ENCODE measurements around the gene LRRC3B.

Gene LRRC3B

DNA sequence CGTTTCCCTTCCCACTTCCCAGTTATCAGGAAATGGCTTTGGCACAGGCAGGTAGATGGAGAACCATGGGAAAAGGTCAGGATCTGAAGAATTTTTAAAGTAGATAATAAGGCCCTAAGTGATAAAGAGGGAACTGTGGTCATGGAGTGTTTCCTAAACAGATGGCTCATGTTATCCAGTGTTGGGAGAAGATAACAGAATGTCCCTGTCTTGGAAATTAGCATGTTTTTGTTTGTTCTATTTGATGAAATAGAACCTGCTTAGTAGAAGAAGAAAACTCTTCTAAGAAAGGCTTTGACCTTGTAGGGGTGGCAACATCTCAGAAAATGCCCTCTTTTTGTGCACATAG is 8.8 kb downstream of the LRRC3B start:
- no peak for DNase-seq (ENCODE audit: low read depth)

DNA sequence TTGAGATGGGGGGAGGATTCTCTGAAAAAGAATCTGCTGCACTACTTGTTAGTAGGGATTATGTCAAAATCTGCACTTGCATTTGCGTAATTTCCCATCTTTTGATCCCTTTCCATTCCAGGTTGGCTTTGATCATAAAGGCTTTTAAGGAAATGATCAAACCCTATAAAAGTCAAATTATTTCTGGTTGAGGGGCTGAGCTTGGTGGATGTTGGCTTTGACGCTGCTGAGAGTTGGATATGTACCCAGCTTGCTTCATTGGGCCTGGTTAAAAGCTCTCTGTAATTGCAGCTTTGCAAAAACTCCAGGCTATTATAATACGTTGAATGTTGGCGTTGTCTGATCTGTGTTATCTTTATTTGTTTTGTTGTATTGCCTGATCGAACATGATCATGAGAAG is 12.0 kb downstream of the LRRC3B start:
- DNase-seq (ENCODE audit: low read depth) = no peak

DNA sequence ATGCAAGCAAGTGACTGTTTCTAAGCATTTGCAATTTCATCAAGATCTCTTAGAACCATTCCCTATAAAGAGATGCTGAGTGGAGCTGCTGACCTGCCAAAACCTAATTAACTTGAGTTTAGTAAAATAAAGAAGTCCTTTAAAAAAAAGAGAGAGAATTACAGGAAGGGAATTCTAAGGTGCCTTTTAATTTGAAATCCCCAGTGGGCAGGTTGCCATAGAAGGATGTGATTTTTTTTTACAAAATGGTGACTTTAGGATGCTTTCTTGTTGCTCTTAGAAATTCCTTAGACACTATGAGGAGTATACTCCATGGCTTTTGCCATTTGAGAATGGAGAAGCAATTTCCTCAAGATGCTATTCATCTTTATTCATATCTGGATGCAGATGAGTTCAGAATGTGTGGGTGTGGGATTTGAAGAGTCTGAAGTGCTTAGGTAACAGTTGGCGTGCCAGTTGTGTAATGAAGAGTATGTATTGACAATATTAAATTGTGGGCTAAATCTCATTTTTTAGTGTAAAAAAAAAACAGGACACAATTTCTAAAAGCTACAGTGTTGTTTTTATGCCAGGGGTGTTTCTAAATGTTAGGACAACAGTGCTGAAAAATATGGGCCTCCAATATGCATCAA is 13.6 kb downstream of the LRRC3B start:
- DNase-seq (ENCODE audit: low read depth) = no peak

DNA sequence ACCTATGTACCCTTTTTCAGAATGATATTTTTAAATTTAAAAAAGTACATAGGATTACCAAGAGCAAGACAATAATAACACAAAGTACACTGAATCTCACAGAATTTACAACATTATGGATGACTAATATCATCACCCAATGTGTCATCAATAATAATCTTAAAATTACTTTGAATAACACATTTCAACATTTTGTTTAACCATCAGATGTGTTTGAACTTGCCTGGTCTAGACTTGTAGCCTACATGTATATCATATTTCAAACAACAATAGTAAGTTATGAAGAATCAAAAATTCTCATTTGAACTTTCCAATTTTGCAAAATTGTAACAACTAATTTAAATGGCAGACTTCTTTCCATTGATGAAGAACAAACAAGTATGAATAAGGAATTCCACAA is 15.1 kb downstream of the LRRC3B start:
- no peak for DNase-seq (ENCODE audit: low read depth)

DNA sequence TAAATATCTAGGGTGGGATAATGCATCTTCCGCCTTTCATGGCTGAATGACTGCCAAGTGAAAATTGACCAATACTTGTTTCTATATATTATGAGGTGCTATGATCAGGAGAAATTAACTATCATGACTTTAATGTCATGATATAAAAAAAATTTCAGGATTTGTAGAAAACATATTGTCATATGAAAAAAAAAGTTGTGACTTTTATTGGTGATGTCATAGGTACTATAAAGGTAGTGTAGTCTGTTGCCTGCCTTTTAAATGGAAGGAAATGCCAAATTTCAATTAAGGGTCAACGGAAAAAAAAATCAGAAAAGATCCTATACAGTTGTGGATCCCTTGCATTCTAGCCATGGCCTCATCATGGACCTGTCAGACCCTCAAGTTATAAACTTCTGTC is 15.5 kb downstream of the LRRC3B start:
- no peak for DNase-seq (ENCODE audit: low read depth)

DNA sequence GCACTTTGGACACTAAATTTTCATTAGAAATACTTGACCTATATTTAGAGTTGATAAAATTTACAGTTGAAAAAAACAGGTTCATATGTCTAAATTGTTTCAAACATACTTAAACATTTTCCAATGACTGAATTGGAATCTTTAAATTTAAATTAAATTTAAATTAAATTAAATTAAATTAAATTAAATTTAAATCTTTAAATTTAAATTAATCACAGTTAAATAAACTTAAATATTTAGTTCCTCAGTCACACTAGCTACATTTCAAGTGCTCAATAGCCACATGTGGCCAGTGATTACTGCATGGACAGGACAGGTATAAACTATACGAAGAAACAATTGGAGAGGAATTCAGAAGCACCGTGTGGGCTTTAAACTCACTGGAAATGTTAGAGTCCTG is 16.8 kb downstream of the LRRC3B start:
- no peak for DNase-seq (ENCODE audit: low read depth)

DNA sequence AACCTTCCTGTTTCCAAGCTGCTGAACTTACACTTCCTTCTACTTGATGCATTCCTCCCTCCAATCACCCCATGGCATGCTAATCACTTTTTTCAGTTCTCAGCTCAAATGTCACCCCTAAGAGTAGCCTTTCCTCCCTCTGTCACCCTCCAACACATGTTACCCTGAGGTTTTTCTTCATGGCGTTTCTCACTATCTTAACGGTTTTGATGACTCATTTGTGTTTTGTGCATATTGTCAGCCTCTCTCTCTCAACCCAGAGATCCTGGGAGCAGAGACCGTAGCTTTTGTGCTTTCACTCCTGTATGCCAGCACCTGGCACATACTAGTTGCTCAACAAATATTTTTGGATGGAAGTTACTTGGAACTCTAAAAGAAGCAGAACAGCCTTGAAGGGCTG is 24.5 kb downstream of the LRRC3B start:
- DNase-seq (ENCODE audit: low read depth) = no peak

DNA sequence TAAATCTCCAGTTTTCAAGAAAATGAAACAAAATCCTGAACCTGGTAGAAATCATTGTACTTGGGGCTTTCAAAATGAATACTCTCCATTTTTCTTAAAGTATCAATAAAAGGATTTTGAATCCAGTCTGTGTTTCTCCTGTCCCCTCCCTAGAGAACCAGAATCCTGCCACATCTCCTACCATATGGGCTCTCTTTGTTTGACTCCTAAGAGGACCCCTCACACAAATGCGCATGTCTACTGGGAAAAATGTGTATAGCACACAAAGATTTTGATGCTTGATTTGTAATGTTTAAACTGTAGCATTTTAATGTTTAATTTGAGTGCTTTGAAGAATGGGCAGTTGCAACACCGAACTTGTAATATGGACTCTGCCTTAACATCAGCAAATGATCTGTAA is 25.9 kb downstream of the LRRC3B start:
- no peak for DNase-seq (ENCODE audit: low read depth)

DNA sequence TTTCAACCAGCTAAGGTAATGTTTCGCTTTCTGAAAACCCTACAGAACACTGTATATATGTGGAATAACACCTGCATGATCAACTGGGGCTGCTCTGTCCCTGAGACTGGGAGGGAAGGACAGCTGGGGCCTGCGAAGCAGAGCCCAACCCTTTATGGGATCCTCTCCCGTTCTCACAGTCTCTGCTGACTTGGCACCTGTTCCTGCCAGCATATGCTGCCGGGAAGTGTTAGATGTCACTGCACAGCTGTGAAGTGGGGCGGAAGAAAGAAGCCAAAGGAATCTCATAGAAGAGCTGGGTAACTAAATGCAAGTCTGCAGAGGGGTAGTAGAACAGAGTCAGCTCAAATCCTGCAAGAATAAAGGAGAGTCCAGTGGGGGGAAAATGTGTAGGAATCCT is 29.6 kb downstream of the LRRC3B start:
- DNase-seq (ENCODE audit: low read depth) = no peak

DNA sequence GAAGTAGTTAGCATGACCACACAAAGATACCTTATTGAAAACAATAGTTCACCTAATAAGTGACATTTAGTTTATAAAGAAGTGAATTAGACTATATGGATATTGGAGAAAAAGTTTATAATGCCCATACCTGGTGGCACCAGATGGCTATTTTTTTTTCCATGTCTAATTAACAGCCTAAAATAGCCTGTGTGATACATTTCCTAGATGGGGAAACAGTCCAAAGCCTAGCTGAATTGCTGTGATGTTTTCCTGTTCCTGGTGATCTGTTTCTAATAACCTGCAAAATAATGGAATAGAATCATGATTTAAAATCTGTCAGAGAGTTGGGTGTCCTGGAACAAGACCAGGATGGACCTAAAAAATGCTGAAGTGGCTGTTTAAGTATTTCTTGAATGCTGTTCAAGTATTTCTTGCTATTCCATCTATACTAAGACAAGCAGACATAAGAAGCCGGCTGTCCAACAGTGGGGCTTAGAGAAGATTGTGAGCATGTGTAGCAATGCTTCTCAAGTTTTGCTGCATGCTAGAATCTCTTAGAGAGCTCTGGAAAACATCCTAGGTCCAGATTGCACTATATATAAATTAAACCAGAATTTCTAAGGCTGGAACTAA is 31.3 kb downstream of the LRRC3B start:
- DNase-seq (ENCODE audit: low read depth) = no peak

DNA sequence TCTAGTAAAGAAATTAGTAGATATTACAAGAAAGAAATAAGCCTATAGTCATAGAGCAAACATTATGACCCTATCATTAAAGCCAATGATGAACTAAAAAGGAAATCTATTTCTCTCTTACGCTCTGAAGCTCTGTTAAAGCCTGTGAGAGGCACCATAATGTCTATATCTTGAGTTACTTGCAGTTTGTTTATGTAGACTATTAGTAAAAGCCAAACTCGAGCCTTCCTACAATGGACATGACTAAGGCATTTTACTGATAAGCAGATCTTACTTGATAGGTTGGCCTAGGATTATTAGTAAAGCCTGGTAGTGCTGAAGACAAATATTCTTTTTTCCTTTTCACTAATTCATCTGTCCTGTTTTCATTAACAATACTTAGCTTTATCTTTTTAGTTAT is 32.7 kb downstream of the LRRC3B start:
- no peak for DNase-seq (ENCODE audit: low read depth)

DNA sequence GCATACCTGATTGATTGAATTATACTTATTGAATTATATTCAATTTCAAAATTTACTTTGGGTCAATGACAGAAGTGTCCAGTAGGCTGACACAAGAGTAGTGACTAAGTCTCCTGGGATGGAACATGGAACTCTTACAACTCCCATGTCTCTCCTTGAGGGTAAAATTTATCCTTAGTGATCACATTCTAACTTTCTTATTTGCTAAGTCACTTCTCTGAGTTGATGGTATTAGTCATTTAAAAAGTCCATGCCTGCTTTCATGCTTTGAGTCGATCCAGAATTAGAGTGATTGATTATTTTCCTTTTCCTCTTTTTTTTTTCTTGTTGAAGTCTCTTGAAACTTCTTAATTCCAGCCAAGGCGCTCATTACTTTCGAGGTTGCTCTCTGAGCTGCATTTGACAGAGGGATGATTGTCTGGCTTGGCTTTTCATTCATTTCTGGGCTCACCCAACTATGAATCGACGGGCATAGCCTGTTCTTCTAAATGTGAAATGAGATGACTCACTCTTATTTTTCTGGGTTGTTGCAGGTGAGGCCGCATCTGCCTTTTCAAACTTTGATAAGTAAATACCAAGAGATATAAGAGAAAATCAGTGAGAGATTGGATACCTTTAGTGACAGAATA is 34.9 kb downstream of the LRRC3B start:
- DNase-seq (ENCODE audit: low read depth) = no peak

DNA sequence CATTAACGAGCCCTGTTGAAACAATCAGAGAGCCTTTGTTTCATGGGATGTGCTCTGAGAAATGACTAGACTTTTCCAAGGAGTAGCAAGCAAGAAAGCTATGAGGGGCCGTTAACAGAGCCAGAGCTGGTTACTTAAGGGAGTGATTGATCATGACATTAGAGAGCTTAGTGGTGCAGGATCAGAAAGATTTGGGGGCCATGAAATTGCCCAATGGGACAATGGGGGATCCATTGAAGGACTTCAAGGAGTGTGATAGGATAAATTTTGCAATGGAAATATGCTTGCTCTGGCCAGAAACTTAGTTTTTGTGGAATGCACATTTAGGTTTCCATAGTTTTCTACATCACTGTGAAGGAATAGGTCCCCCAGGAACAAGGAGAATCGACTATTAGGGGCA is 45.6 kb downstream of the LRRC3B start:
- no peak for DNase-seq (ENCODE audit: low read depth)

DNA sequence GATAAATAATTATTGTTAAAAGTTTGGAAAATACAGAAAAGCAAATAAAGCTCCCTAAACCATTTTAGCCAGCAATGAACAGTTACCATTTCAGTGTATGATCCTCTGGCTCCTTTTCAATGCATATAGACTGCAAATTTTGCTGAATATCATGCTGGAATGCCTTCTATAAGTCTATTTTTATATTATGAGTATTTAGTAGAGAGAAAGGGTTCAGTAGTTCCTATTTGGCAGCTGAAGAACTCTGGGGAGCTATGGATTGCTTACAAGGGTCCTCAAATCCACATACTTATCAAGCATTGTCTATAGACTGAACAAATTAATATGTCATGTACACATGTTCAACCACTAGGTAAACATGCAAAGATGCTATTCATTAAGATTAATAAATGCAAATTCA is 46.1 kb downstream of the LRRC3B start:
- DNase-seq (ENCODE audit: low read depth) = no peak

DNA sequence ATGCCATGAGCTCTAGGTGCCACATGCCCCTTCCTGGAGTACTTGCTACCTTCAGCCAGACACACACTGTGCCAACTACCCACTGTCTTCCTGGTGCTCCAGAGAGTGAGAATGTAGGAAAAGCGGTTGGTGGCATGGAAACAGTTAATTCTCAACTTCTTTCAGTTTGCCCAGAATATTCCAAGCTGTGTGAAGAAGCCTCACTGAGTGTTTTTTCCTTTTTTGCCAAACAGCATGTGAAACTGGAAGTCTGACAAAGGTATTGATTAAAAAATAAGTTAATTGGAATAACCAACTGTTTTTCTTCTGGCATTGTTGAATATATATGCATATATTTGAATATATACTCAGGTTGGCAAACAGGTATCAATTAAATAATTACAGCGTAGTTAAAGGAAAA is 52.8 kb downstream of the LRRC3B start:
- DNase-seq (ENCODE audit: low read depth) = no peak

DNA sequence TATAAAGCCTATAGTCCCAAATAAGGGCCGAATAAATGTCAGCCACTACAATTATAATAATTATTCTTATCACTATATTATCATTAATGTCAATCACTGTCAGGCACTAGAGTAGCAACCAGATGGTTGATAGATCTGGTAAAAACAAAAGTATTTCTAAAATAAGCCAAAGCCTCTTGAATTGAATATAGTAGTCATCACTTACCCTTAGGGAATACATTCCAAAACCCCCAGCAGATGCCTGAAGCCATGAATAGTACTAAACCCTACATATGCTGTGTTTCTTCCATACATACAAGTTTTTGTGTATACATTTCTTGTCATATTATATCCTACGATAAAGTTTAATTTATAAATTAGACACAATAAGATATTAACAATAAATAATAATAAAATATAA is 59.1 kb downstream of the LRRC3B start:
- no peak for DNase-seq (ENCODE audit: low read depth)

DNA sequence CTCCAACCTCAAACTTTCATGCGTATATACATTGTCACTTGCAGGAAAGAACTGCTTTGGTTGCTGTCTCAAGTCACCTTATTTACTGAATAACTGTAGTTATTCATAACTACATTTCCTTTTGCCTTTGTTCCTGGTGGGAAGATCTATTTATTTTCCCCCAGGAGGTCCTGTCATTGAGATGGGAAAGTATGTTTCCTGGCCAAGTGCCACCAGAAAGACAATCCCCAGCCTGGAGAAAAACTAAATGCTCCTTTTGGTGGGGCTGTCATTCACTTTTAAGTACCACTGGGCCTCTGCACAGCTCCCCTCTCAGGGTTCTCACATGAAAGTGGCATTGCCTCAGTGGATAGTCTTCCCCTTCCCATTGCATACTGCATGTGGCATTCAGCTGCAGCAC is 59.8 kb downstream of the LRRC3B start:
- DNase-seq (ENCODE audit: low read depth) = no peak

DNA sequence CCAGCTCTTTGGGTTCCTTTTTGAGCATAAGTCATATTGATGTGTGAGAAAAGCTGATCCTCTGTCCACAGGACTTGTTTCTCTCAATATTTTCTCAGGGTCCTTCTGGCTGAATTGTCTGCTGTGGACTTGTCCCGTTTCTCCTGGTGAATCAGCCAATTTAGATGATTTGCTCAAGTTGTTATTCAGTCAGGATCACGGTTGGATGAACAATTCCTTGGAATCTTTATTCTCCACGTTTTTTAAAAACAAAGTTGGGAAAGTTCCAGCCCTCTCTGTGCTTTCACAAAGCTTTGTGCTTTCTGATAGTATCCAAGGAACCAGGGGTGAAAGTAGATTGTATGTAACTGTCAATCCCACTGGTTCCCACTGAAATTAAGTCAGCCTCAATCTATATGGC is 61.3 kb downstream of the LRRC3B start:
- no peak for DNase-seq (ENCODE audit: low read depth)

DNA sequence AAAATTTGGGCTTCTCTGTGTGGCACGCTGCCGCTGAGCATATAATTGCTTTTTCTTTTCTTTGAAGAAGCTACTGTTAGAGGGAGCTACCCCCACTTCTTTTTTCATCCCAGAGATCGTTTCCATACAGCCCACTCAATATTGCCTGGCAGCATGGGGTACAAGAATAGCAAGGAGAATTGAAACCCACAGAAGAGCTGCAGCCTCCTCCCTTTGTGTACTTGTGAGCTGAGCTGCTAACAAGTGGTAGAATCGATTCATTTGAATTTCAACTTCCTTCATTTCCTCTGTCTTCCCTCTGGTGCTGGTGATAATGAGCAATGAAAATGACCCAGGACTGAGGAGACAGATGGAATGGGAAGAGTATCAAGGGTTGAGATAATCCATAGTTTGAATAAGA is 64.9 kb downstream of the LRRC3B start:
- DNase-seq (ENCODE audit: low read depth) = no peak

DNA sequence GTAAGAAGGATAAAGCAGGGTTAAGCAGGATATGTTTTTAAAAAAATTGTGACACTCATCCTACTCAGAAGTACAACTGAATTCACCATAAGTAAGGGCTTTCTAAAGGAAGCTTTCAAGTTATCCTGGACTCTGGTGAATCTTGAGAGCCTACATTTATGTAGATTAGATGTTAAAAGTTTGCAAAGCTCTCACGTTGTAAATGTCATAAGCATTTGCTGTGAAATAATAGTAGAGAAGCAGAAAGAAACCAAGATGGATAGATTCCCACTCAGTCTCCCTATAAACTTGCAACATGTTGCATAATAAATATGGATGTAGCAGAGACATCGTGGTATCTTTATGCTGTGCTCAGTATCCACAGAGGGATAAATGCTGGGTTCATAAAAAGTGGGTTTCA is 77.0 kb downstream of the LRRC3B start:
- DNase-seq (ENCODE audit: low read depth) = no peak

DNA sequence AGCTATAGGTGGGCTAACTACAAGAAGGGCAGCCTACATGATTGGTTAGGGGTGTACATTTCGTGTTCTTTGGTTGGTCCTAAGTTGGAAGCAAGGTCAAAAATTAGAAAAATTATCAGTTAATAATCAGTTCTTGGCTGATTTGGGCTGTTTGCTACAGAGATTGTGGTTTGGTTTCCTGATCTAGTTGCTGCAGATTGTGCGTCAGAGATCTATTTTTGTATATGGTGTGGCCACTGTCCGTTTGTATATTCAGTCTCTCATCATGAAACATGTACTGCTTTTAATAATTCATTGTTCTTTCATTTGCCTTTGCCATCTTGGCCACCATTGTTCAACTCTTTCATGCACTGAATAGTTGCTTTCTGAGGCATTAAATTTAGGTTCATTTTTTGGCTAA is 80.9 kb downstream of the LRRC3B start:
- no peak for DNase-seq (ENCODE audit: low read depth)

DNA sequence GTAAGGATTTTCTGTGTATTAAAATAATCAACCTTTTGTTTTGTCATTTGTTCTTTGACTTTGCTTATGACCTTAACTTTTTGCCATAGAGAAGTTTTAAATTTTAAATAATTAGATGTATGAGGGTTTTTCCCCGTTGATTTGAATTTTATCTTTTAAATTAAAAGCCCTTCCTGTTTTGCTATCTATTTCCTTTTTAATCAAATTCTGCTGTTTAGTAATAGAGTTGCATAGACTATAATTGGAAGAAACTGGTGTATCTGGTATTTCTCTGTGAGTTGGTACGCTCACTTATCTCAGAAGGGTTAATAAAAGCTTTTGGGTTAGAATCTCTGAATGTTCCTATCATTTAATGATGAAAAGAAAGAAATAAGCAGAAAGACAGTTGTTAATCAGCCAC is 82.2 kb downstream of the LRRC3B start:
- DNase-seq (ENCODE audit: low read depth) = no peak

DNA sequence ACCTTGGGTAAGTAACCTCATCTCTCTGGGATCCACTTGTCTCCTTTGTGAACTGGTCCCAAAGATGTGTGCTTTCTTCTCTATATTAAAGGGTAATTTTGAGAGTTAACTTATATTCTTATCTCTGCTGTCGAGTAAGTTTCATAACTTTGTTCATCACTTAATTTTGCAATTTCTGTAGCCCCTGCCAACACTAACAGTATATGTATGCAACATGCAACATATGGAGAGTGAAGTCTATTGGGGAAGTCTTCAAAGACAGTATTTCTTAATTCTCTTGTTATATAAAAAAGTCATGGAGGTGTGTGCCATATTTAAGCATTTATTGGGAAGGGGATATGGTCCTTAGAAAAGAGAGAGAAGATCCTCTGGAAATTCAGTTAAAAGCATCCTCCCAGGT is 85.9 kb downstream of the LRRC3B start:
- no peak for DNase-seq (ENCODE audit: low read depth)

Data from iris pigment epithelial cell (primary cell).